Ishikawa (cell line): Measurements from ENCODE around the gene FLNC.

Experiments
- CEBPB ChIP-seq: IDR thresholded peaks from 2 replicates; pipeline ENCODE4 v1.6.1; 2012
- CREB1 ChIP-seq: IDR thresholded peaks from 2 replicates; pipeline ENCODE4 v1.6.1; 2012; ENCODE audit warnings: low read depth
- EGR1 ChIP-seq: IDR thresholded peaks from 2 replicates; pipeline ENCODE4 v1.6.1; 2012
- EP300 ChIP-seq: IDR thresholded peaks from 2 replicates; pipeline ENCODE4 v1.6.1; 2012; ENCODE audit warnings: borderline replicate concordance
- FOXM1 ChIP-seq: IDR thresholded peaks from 2 replicates; pipeline ENCODE4 v1.6.1; 2012; ENCODE audit warnings: low read depth, borderline replicate concordance
- MAX ChIP-seq: IDR thresholded peaks from 2 replicates; pipeline ENCODE4 v1.6.1; 2012
- NFIC ChIP-seq: IDR thresholded peaks from 2 replicates; pipeline ENCODE4 v1.6.1; 2012
- RAD21 ChIP-seq: IDR thresholded peaks from 2 replicates; pipeline ENCODE4 v1.6.1; 2012; ENCODE audit warnings: low read depth
- TAF1 ChIP-seq: IDR thresholded peaks from 2 replicates; pipeline ENCODE4 v1.6.1; 2012; ENCODE audit warnings: low read depth, mild to moderate bottlenecking
- TCF12 ChIP-seq: IDR thresholded peaks from 2 replicates; pipeline ENCODE4 v1.6.1; 2012; ENCODE audit warnings: low read depth
- TEAD4 ChIP-seq: IDR thresholded peaks from 2 replicates; pipeline ENCODE4 v1.6.1; 2012
- YY1 ChIP-seq: IDR thresholded peaks from 2 replicates; pipeline ENCODE4 v1.6.1; 2012; ENCODE audit warnings: low read depth
- ZBTB7A ChIP-seq: IDR thresholded peaks from 2 replicates; pipeline ENCODE4 v1.6.1; 2012; ENCODE audit warnings: low read depth
- TF ChIP-seq, protein P1 (sequence below): IDR thresholded peaks from 2 replicates; pipeline ENCODE4 v1.6.1; 2012
- TF ChIP-seq, protein P2 (sequence below): IDR thresholded peaks from 2 replicates; pipeline ENCODE4 v1.6.1; 2012; ENCODE audit warnings: low read depth, mild to moderate bottlenecking

The FLNC gene

DNA sequence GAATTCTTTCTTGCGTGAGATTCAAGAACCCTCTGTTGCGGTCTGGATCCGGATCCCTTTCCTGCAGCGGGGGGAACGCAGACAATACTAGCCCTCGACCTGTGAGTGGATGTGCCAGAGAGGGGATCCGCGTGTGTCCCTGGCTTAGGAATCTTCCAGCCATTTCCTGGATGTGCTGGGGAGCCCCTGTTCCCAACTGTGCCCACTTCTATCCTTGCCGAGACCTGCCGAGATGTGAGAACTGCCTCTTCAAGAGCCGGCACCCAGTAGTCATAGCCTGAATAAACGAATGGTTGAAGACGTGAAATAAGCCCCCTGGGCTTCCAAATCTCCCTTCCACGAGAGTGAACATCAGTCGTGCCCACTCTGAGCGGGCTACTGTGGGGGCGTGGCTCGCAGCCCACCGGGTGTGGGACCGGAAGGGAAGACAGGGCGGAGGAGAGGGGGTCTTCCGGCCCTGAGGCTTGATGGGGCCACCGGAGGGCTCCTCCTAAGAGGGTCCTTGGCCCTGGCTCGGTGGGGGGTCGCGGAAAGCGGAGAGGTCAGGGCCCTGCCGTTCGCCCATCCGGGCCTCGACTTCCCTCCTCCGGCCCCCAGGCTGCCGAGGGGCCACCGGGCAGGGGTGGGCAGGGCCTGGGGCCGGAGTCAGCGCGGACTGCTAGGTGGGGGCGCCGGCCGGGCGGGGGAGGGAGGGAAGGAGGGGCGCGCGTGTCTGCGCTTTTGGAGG is 39.7 kb upstream of the FLNC start:
- no peak for TF ChIP-seq EP300
- no peak for TF ChIP-seq FOXM1
- no peak for TF ChIP-seq CEBPB
- TF ChIP-seq MAX = no peak
- no peak for TF ChIP-seq EGR1
- no peak for TF ChIP-seq TEAD4
- TF ChIP-seq YY1 = no peak
- no peak for TF ChIP-seq RAD21
- no peak for TF ChIP-seq TAF1
- TF ChIP-seq NFIC = no peak
- TF ChIP-seq CREB1 = no peak
- TF ChIP-seq TCF12 = no peak
- TF ChIP-seq, protein P1, sequence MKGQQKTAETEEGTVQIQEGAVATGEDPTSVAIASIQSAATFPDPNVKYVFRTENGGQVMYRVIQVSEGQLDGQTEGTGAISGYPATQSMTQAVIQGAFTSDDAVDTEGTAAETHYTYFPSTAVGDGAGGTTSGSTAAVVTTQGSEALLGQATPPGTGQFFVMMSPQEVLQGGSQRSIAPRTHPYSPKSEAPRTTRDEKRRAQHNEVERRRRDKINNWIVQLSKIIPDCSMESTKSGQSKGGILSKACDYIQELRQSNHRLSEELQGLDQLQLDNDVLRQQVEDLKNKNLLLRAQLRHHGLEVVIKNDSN = no peak

- TF ChIP-seq ZBTB7A = peak; percentile 1; the same call in 1 of the 2 replicates
- no peak for TF ChIP-seq NFIC
- TF ChIP-seq EGR1 = no peak
- TF ChIP-seq CEBPB = no peak
- TF ChIP-seq TCF12 = no peak
These were observed 38.9 kb upstream of the FLNC start, which contains the start of gene CCDC136 for GRCh38 chr7:128791121-128791971. CCDC136 (plus strand) TSS chr7:128791968; CDS start chr7:128792412, 444 bp downstream.

- TF ChIP-seq CREB1 = no peak
- TF ChIP-seq EGR1 = no peak
- no peak for TF ChIP-seq TCF12
- no peak for TF ChIP-seq FOXM1
- TF ChIP-seq ZBTB7A = no peak; the same call in 1 of the 2 replicates
- TF ChIP-seq, protein P2, sequence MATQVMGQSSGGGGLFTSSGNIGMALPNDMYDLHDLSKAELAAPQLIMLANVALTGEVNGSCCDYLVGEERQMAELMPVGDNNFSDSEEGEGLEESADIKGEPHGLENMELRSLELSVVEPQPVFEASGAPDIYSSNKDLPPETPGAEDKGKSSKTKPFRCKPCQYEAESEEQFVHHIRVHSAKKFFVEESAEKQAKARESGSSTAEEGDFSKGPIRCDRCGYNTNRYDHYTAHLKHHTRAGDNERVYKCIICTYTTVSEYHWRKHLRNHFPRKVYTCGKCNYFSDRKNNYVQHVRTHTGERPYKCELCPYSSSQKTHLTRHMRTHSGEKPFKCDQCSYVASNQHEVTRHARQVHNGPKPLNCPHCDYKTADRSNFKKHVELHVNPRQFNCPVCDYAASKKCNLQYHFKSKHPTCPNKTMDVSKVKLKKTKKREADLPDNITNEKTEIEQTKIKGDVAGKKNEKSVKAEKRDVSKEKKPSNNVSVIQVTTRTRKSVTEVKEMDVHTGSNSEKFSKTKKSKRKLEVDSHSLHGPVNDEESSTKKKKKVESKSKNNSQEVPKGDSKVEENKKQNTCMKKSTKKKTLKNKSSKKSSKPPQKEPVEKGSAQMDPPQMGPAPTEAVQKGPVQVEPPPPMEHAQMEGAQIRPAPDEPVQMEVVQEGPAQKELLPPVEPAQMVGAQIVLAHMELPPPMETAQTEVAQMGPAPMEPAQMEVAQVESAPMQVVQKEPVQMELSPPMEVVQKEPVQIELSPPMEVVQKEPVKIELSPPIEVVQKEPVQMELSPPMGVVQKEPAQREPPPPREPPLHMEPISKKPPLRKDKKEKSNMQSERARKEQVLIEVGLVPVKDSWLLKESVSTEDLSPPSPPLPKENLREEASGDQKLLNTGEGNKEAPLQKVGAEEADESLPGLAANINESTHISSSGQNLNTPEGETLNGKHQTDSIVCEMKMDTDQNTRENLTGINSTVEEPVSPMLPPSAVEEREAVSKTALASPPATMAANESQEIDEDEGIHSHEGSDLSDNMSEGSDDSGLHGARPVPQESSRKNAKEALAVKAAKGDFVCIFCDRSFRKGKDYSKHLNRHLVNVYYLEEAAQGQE = no peak
- TF ChIP-seq RAD21 = no peak
- no peak for TF ChIP-seq MAX
- TF ChIP-seq EP300 = no peak
- no peak for TF ChIP-seq TEAD4
- TF ChIP-seq, protein P1 = no peak
- no peak for TF ChIP-seq TAF1
- no peak for TF ChIP-seq YY1
- TF ChIP-seq CEBPB = no peak
- no peak for TF ChIP-seq NFIC
These were observed 38.3 kb upstream of the FLNC start for GRCh38 chr7:128791972-128792327.

DNA sequence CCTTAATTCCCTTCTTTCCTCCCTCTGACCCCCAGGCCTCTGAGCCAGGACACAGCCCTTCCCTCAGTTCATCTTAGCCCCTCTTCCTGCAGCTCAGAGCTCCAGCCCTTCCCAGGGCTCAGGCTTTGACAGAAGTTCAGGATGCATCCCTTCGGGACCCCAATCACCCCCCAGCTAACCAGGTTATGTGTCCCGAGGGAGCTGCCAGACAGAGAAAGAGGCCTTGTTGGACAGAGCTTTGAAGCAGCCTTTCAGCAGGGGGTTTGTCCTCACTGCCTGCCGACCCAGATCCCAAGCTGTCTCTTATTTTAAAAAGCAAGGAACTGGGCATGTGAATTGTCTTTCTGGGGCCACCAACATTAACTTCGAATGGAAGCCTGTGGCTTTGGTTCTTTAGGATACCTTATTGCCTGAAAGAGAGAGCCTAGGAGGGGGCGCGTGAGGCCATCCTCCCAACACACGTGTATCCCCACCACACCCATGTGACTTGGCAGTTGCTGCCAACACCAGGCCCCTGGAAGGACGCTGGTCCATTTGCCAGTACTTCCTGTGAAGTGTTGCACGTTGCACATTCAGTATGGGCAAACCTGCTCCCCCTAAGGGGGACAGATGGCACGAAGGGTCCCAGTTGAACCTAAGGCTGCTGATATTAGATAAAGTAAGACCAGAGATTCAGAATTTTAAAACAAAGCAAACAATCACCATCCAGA is 37.6 kb upstream of the FLNC start:
- TF ChIP-seq TEAD4 (no peak), ZBTB7A (no peak), CEBPB (no peak), CREB1 (no peak), EP300 (no peak), TAF1 (no peak), TCF12 (no peak), FOXM1 (no peak), NFIC (no peak)
- TF ChIP-seq, protein P2 = no peak
- TF ChIP-seq, protein P1 = no peak
